Inflammatory macrophage treated with lipopolysaccharide for 1 hour (primary cell): ENCODE data around the gene DOCK2.

Experiments
- DNase-seq, 2 donors: peaks; one replicate each; pipeline ENCODE4 v3.0.0-alpha.2; 2020 to 2022

The DOCK2 gene

GRCh38 chr5:169694091-169694625 is 57.1 kb downstream of the DOCK2 start:
- no peak for DNase-seq

GRCh38 chr5:169695025-169695625 is 58.0 kb downstream of the DOCK2 start:
- no peak for DNase-seq

GRCh38 chr5:169695919-169696490 is 58.9 kb downstream of the DOCK2 start:
- no peak for DNase-seq

GRCh38 chr5:169696621-169697510 is 59.8 kb downstream of the DOCK2 start:
- DNase-seq = no peak

- no peak for DNase-seq
These were observed 60.4 kb downstream of the DOCK2 start for GRCh38 chr5:169697511-169697890.

GRCh38 chr5:169697976-169698375 is 60.9 kb downstream of the DOCK2 start:
- DNase-seq = no peak

- DNase-seq = no peak
These were observed 63.5 kb downstream of the DOCK2 start for GRCh38 chr5:169700611-169701010.

GRCh38 chr5:169701910-169702451 is 64.9 kb downstream of the DOCK2 start:
- DNase-seq = no peak

GRCh38 chr5:169702693-169703481 is 65.8 kb downstream of the DOCK2 start:
- peak; percentile 31 to 74 for DNase-seq

- peak; percentile 16 to 71 for DNase-seq
These were observed 66.7 kb downstream of the DOCK2 start for GRCh38 chr5:169703813-169704212.

GRCh38 chr5:169705322-169705721 is 68.2 kb downstream of the DOCK2 start:
- DNase-seq = no peak

GRCh38 chr5:169706071-169706470 is 69.0 kb downstream of the DOCK2 start:
- DNase-seq = no peak

GRCh38 chr5:169706758-169707450 is 69.8 kb downstream of the DOCK2 start:
- DNase-seq = no peak

GRCh38 chr5:169707686-169708085 is 70.6 kb downstream of the DOCK2 start:
- DNase-seq = no peak

GRCh38 chr5:169710675-169711074 is 73.6 kb downstream of the DOCK2 start:
- no peak for DNase-seq

GRCh38 chr5:169711551-169712225 is 74.6 kb downstream of the DOCK2 start:
- DNase-seq = no peak

- no peak for DNase-seq
These were observed 75.4 kb downstream of the DOCK2 start for GRCh38 chr5:169712428-169712827.

GRCh38 chr5:169716287-169716686 is 79.2 kb downstream of the DOCK2 start:
- peak; percentile 68 to 88 for DNase-seq

GRCh38 chr5:169717288-169717687 is 80.2 kb downstream of the DOCK2 start:
- peak; percentile 88 to 95 for DNase-seq

GRCh38 chr5:169719360-169720314 is 82.6 kb downstream of the DOCK2 start:
- DNase-seq = no peak
